ENCODE data around the gene ALDH1L1.

ALDH1L1 gene

DNA sequence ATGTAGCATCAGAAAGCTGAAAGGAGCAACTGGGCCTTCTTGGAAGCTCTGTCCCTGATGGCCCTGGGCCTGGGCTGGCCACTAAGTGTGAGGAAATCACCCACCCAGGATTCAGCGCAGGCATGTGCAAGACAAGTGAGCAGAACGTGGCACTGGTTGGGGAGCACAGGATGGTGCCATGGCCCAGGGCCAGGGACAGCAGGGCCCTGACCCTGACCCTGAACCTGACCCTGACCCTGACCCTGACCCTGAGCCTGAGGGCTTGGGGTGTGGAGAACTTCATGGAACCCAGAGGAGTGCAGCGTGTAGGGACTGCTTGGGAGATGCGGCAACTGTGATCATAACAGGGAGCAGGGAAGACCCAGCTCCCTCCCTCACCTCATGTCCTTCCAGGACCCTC is 5.9 kb upstream of the ALDH1L1 start:
- Histone ChIP-seq H3K27ac (ENCODE audit: extremely low read depth, low read depth, low read length) (no peak overlapping the region), H3K36me3 (ENCODE audit: control insufficient read depth in 2 of 2, insufficient read depth in 1 of 2, low read length in 2 of 2) (no peaks in the 10 kb centered on the region), H3K9me3 (ENCODE audit: control insufficient read depth, insufficient read depth, low read depth, low read length) (no peaks in the 10 kb centered on the region), H3K4me3 (ENCODE audit: low read depth, low read length) (no peak overlapping the region), H3K4me1 (ENCODE audit: control insufficient read depth, insufficient read depth, low read length) (no peaks in the 10 kb centered on the region)
- TF ChIP-seq ZNF24 (tag by site-specific recombination; IDR thresholded peaks at IDR 0.05): no peak
- TF ChIP-seq ZNF626 (tag by site-specific recombination; IDR thresholded peaks at IDR 0.05): no peak
- no peak for TF ChIP-seq ZNF362 (tag by site-specific recombination; IDR thresholded peaks at IDR 0.05)
- no peak for TF ChIP-seq ZXDB (tag by site-specific recombination; IDR thresholded peaks at IDR 0.05)
- TF ChIP-seq, protein P1, sequence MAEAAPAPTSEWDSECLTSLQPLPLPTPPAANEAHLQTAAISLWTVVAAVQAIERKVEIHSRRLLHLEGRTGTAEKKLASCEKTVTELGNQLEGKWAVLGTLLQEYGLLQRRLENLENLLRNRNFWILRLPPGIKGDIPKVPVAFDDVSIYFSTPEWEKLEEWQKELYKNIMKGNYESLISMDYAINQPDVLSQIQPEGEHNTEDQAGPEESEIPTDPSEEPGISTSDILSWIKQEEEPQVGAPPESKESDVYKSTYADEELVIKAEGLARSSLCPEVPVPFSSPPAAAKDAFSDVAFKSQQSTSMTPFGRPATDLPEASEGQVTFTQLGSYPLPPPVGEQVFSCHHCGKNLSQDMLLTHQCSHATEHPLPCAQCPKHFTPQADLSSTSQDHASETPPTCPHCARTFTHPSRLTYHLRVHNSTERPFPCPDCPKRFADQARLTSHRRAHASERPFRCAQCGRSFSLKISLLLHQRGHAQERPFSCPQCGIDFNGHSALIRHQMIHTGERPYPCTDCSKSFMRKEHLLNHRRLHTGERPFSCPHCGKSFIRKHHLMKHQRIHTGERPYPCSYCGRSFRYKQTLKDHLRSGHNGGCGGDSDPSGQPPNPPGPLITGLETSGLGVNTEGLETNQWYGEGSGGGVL (tag by site-specific recombination; IDR thresholded peaks at IDR 0.05): no peak
- no peak for TF ChIP-seq ZBTB7A (tag by site-specific recombination; IDR thresholded peaks at IDR 0.05; ENCODE audit: low read depth)
- TF ChIP-seq ZNF513 (tag by site-specific recombination; IDR thresholded peaks at IDR 0.05): no peak
- no peak for TF ChIP-seq ZNF155 (tag by site-specific recombination; IDR thresholded peaks at IDR 0.05)
- TF ChIP-seq ZNF544 (tag by site-specific recombination; IDR thresholded peaks at IDR 0.05): no peak
- no peak for TF ChIP-seq ZNF214 (tag by site-specific recombination; IDR thresholded peaks at IDR 0.05; ENCODE audit: borderline replicate concordance)
- no peak for TF ChIP-seq ZNF433 (tag by site-specific recombination; IDR thresholded peaks at IDR 0.05; ENCODE audit: low read depth)
- POLR2A ChIA-PET: no interaction called here
- CTCF ChIA-PET: no interaction called here

- TF ChIP-seq, protein P2, sequence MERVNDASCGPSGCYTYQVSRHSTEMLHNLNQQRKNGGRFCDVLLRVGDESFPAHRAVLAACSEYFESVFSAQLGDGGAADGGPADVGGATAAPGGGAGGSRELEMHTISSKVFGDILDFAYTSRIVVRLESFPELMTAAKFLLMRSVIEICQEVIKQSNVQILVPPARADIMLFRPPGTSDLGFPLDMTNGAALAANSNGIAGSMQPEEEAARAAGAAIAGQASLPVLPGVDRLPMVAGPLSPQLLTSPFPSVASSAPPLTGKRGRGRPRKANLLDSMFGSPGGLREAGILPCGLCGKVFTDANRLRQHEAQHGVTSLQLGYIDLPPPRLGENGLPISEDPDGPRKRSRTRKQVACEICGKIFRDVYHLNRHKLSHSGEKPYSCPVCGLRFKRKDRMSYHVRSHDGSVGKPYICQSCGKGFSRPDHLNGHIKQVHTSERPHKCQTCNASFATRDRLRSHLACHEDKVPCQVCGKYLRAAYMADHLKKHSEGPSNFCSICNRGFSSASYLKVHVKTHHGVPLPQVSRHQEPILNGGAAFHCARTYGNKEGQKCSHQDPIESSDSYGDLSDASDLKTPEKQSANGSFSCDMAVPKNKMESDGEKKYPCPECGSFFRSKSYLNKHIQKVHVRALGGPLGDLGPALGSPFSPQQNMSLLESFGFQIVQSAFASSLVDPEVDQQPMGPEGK (tag by site-specific recombination; IDR thresholded peaks at IDR 0.05): no peak
- TF ChIP-seq ZNF704 (tag by site-specific recombination; IDR thresholded peaks at IDR 0.05) (no peak), ZFP37 (tag by site-specific recombination; IDR thresholded peaks at IDR 0.05) (no peak)
- Histone ChIP-seq H3K4me1 (ENCODE audit: control insufficient read depth, insufficient read depth, low read length) (no peaks in the 10 kb centered on the region), H3K4me3 (ENCODE audit: low read depth, low read length) (no peak overlapping the region), H3K36me3 (ENCODE audit: control insufficient read depth in 2 of 2, insufficient read depth in 1 of 2, low read length in 2 of 2) (no peaks in the 10 kb centered on the region), H3K9me3 (ENCODE audit: control insufficient read depth, insufficient read depth, low read depth, low read length) (no peaks in the 10 kb centered on the region), H3K27ac (ENCODE audit: extremely low read depth, low read depth, low read length) (no peak overlapping the region)
- ChIA-PET CTCF (no interaction called here), POLR2A (no interaction called here)
These were observed 4.1 kb upstream of the ALDH1L1 start for GRCh38 chr3:126184465-126185000.

GRCh38 chr3:126181398-126181725 is 976 bp upstream of the ALDH1L1 start:
- Histone ChIP-seq H3K27ac (ENCODE audit: extremely low read depth, low read depth, low read length) (no peak overlapping the region), H3K4me1 (ENCODE audit: control insufficient read depth, insufficient read depth, low read length) (no peaks in the 10 kb centered on the region), H3K4me3 (ENCODE audit: low read depth, low read length) (no peak overlapping the region), H3K9me3 (ENCODE audit: control insufficient read depth, insufficient read depth, low read depth, low read length) (no peaks in the 10 kb centered on the region), H3K36me3 (ENCODE audit: control insufficient read depth in 2 of 2, insufficient read depth in 1 of 2, low read length in 2 of 2) (no peaks in the 10 kb centered on the region)
- CTCF ChIA-PET: interaction anchor here (1.4 kb wide), 1 partner anchor 15 kb away, joined by 3 read pairs; no protein-coding TSS in a partner anchor
- POLR2A ChIA-PET: no interaction called here
- TF ChIP-seq KLF9 (tag by site-specific recombination; IDR thresholded peaks at IDR 0.05; ENCODE audit: low read depth) (no peak), ZNF324 (tag by site-specific recombination; IDR thresholded peaks at IDR 0.05) (no peak), ZNF555 (tag by site-specific recombination; conservative IDR thresholded peaks at IDR 0.05) (no peak), ZNF121 (tag by site-specific recombination; IDR thresholded peaks at IDR 0.05) (no peak), ZNF654 (tag by site-specific recombination; IDR thresholded peaks at IDR 0.05; ENCODE audit: low read depth) (no peak), ZNF624 (tag by site-specific recombination; IDR thresholded peaks at IDR 0.05) (no peak), ZNF391 (tag by site-specific recombination; IDR thresholded peaks at IDR 0.05; ENCODE audit: borderline replicate concordance, low read depth) (no peak), ZBTB48 (tag by site-specific recombination; IDR thresholded peaks at IDR 0.05) (no peak), ZNF549 (tag by site-specific recombination; IDR thresholded peaks at IDR 0.05) (no peak), ZNF777 (tag by site-specific recombination; IDR thresholded peaks at IDR 0.05; ENCODE audit: borderline replicate concordance) (no peak)
